Pancreas (tissue), 10 donors: ENCODE data around the gene PCDHGA5. TPM values are rescaled to one million over a fixed set of nuclear protein-coding genes. Genes with fewer than 3 reads are reported as not detected.
"Not testable (repeated sequence)": the region's sequence is repeated elsewhere in the genome, so short reads cannot be mapped to it uniquely, and the experiment has no call there.

Experiments used
- ATAC-seq, 4 donors: fragments of 200-7000 bp; cut with Tn5 transposase; one replicate each; pipeline versions ENCODE4 v1.8.0 to v1.9.1; 2020; ENCODE audit warnings: mild to moderate bottlenecking in 4 of 4, moderate library complexity in 4 of 4
- DNase-seq, 6 donors: peaks; one replicate each; pipeline ENCODE4 v3.0.0-alpha.2; 2020
- FAIRE-seq: peaks from 2 replicates; lab custom pipeline; 2012; peaks lifted over from hg19 to GRCh38; lab: Jason Lieb, UNC
- H3K27ac ChIP-seq, 4 donors: fragments of 200-600 bp; sonication (generic); 1 replicate in 3 of 4; 2 replicates in 1 of 4; pipeline versions ENCODE4 v1.5.0 to v1.8.0; 2020
- H3K27me3 ChIP-seq, 4 donors: fragments of 200-600 bp; one replicate each; pipeline ENCODE4 v1.8.0; 2021
- H3K36me3 ChIP-seq, 3 donors: fragments of 200-600 bp; sonication (generic) in 1 of 3; one replicate each; pipeline versions ENCODE4 v1.5.0 to v1.8.0; 2020 to 2021
- H3K4me1 ChIP-seq, 3 donors: fragments of 200-600 bp; one replicate each; pipeline ENCODE4 v1.8.0; 2021
- H3K4me3 ChIP-seq, 4 donors: fragments of 200-600 bp; sonication (generic) in 2 of 4; one replicate each; pipeline versions ENCODE4 v1.5.0 to v1.8.0; 2020 to 2021
- H3K9me3 ChIP-seq, 4 donors: fragments of 200-600 bp; one replicate each; pipeline ENCODE4 v1.8.0; 2021
- WGBS, 2 donors: extraction: QIAGEN DNeasy Blood & Tissue Kit; methylation state at CpG; one replicate each; pipeline ENCODE4 v1.1.7; 2013; 5-methylcytosine and 5-hydroxymethylcytosine counted together
- intact Hi-C, 3 donors: fragments of 100-400 bp; cut with DNase I; formaldehyde crosslinking; loops; one replicate each; pipeline versions ENCODE4 v1.11.1 to v1.14.2; 2022
- polyA plus RNA-seq, 2 donors: library from polyadenylated mRNA; stranded (reverse); fragments of 200-250 nt; gene quantifications; one replicate each; pipeline ENCODE4 v1.2.3, GENCODE V29; 2013
- total RNA-seq, 6 donors: library from RNA; stranded (reverse); fragmentation: NEBNext Ultra II Directional in 4 of 6; extraction: Animal tissue kit (Norgen Biotek cat#: 25700) in 4 of 6; gene quantifications; one replicate each; pipeline versions ENCODE4 v1.2.1 to v1.2.4, GENCODE V29; 2021 to 2023
- TF ChIP-seq, protein P1 (sequence below), 4 donors: fragments of 200-600 bp; sonication (generic) in 3 of 4; IDR thresholded peaks; one replicate each; pipeline versions ENCODE4 v1.5.0 to v1.8.0; 2021; ENCODE audit warnings: antibody characterized with exemption in 4 of 4
- donor health status: healthy with polysubstance abuse.
- donor health status: DM: no; HTN: no; CAD: no; lungs with moderate emphysema.
- donor health status: DM: no; HTN: no; CAD: no.
- donor health status: control.
- donor health status: control.
- donor health status: Bipolar disorder and iron deficiency.
- donor health status: DM: yes; HTN: yes; CAD: no.
- donor health status: DM: no; HTN: no; CAD: no.
- donor health status: DM: no; HTN: no; CAD: no.
- donor health status: DM: yes; HTN: yes; CAD: no.

PCDHGA5 gene
- total and polyA plus RNA-seq, 8 donors: 0.40 to 2.1 (median 1.5) TPM

GRCh38 chr5:141338538-141339306 lies 25.2 kb upstream of the PCDHGA5 start, which contains the start of gene PCDHGA2:
Gene PCDHGA2 (plus strand): TSS chr5:141338760.
- H3K27me3 ChIP-seq: peaks cover 0 to 30% (median 3%) of the 10 kb centered on the region in 4 donors
- no peak within 1 kb of the TSS for H3K27ac ChIP-seq
- TF ChIP-seq, protein P1, sequence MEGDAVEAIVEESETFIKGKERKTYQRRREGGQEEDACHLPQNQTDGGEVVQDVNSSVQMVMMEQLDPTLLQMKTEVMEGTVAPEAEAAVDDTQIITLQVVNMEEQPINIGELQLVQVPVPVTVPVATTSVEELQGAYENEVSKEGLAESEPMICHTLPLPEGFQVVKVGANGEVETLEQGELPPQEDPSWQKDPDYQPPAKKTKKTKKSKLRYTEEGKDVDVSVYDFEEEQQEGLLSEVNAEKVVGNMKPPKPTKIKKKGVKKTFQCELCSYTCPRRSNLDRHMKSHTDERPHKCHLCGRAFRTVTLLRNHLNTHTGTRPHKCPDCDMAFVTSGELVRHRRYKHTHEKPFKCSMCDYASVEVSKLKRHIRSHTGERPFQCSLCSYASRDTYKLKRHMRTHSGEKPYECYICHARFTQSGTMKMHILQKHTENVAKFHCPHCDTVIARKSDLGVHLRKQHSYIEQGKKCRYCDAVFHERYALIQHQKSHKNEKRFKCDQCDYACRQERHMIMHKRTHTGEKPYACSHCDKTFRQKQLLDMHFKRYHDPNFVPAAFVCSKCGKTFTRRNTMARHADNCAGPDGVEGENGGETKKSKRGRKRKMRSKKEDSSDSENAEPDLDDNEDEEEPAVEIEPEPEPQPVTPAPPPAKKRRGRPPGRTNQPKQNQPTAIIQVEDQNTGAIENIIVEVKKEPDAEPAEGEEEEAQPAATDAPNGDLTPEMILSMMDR (IDR thresholded peaks at IDR 0.05): peak in 1 of 4 donors; percentile 11
- H3K36me3 ChIP-seq: no peaks in the 10 kb centered on the region
- intact Hi-C loops: no loop called here
- FAIRE-seq: no peak
- H3K9me3 ChIP-seq: peaks cover 0 to 12% (median 1%) of the 10 kb centered on the region in 4 donors
- WGBS, 2 donors: 6 to 9% methylated on average over 27 of the region's 27 CpGs
- DNase-seq: peak in 1 of 6 donors; percentile 42
- peak within 1 kb of the TSS in 2 of 4 donors; percentile 7 to 32 for H3K4me3 ChIP-seq
- peak in 3 of 4 donors; percentile 71 to 82 (median 72) for ATAC-seq
- no peaks in the 10 kb centered on the region for H3K4me1 ChIP-seq

DNA sequence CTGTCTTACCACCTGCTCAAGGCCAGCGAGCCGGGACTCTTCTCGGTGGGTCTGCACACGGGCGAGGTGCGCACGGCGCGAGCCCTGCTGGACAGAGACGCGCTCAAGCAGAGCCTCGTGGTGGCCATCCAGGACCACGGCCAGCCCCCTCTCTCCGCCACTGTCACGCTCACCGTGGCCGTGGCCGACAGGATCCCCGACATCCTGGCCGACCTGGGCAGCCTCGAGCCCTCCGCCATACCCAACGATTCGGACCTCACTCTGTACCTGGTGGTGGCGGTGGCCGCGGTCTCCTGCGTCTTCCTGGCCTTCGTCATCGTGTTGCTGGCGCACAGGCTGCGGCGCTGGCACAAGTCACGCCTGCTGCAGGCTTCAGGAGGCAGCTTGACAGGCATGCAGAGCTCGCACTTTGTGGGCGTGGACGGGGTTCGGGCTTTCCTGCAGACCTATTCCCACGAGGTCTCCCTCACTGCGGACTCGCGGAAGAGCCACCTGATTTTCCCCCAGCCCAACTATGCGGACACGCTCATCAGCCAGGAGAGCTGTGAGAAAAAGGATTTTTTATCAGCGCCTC lies 23.1 kb upstream of the PCDHGA5 start:
- ATAC-seq, FAIRE-seq, H3K4me3 ChIP-seq, H3K4me1 ChIP-seq, H3K27ac ChIP-seq, H3K9me3 ChIP-seq, H3K36me3 ChIP-seq, intact Hi-C loops, DNase-seq: not testable (repeated sequence)
- 44 to 59% methylated on average over 38 to 45 of the region's 45 CpGs for WGBS, 2 donors
- H3K27me3 ChIP-seq: peaks cover 0 to 13% (median 5%) of the 10 kb centered on the region in 4 donors

GRCh38 chr5:141342773-141343172 lies 21.2 kb upstream of the PCDHGA5 start:
- H3K36me3 ChIP-seq: no peaks in the 10 kb centered on the region
- WGBS, 2 donors: 13% methylated on average over 1 of the region's 1 CpG
- peaks cover 0 to 5% (median 3%) of the 10 kb centered on the region in 4 donors for H3K27me3 ChIP-seq
- H3K4me1 ChIP-seq: no peaks in the 10 kb centered on the region
- no peak overlapping the region for H3K27ac ChIP-seq
- intact Hi-C loops: no loop called here
- DNase-seq (no peak), ATAC-seq (no peak), FAIRE-seq (no peak)
- TF ChIP-seq, protein P1 (IDR thresholded peaks at IDR 0.05): no peak
- no peak overlapping the region for H3K4me3 ChIP-seq
- H3K9me3 ChIP-seq: peaks cover 0 to 6% (median 1%) of the 10 kb centered on the region in 4 donors

- ATAC-seq (peak; percentile 48 to 77 (median 54)), DNase-seq (peak in 1 of 6 donors; percentile 31), FAIRE-seq (no peak)
- TF ChIP-seq, protein P1 (IDR thresholded peaks at IDR 0.05): no peak
- intact Hi-C loops: no loop called here
- Histone ChIP-seq H3K9me3 (peaks cover 0 to 6% (median 1%) of the 10 kb centered on the region in 4 donors), H3K4me3 (peak within 1 kb of the TSS in 2 of 4 donors; percentile 11 to 17), H3K27me3 (peaks cover 0 to 7% (median 3%) of the 10 kb centered on the region in 4 donors), H3K36me3 (no peaks in the 10 kb centered on the region), H3K4me1 (no peaks in the 10 kb centered on the region), H3K27ac (no peak within 1 kb of the TSS)
- 18 to 23% methylated on average over 9 of the region's 9 CpGs for WGBS, 2 donors
Measured at GRCh38 chr5:141343242-141343952, 20.6 kb upstream of the PCDHGA5 start, which contains the start of gene PCDHGA3. Gene PCDHGA3 (plus strand): TSS chr5:141343829. CDS start chr5:141344034, 205 bp downstream.

DNA sequence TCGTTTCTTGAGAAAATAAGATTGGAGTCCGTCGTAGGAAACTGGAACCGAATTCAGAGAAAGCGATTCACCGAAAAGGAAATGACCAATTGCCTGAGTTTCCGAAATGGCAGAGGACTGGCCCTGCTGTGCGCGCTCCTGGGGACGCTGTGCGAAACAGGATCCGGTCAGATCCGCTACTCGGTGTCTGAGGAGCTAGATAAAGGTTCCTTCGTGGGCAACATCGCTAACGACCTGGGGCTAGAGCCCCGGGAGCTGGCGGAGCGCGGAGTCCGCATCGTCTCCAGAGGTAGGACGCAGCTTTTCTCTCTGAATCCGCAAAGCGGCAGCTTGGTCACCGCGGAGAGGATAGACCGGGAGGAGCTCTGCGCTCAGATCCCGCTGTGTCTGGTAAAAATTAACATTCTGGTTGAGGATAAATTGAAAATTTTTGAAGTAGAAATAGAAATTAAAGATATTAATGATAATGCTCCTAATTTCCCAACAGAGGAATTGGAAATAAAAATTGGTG lies 20.0 kb upstream of the PCDHGA5 start:
- TF ChIP-seq, protein P1 (IDR thresholded peaks at IDR 0.05): no peak
- H3K4me3 ChIP-seq: peak overlapping the region in 2 of 4 donors; percentile 11 to 17
- WGBS, 2 donors: 17 to 24% methylated on average over 31 of the region's 31 CpGs
- peaks cover 0 to 6% (median 1%) of the 10 kb centered on the region in 4 donors for H3K9me3 ChIP-seq
- FAIRE-seq (no peak), DNase-seq (no peak), ATAC-seq (peak in 1 of 4 donors; percentile 44)
- no peak overlapping the region for H3K27ac ChIP-seq
- H3K4me1 ChIP-seq: no peaks in the 10 kb centered on the region
- no peaks in the 10 kb centered on the region for H3K36me3 ChIP-seq
- H3K27me3 ChIP-seq: peaks cover 0 to 10% (median 3%) of the 10 kb centered on the region in 4 donors
- intact Hi-C loops: no loop called here
